Measurements from ENCODE around the gene LSM11.

LSM11 gene

GRCh38 chr5:157734436-157734835 lies 9.1 kb upstream of the LSM11 start:
- H3K4me1 ChIP-seq (ENCODE audit: low read length): peaks cover 16% of the 10 kb centered on the region
- H3K4me2 ChIP-seq (ENCODE audit: low read length): no peak overlapping the region
- H3K79me2 ChIP-seq (ENCODE audit: low read length): peaks cover 7% of the 10 kb centered on the region; the same call in 1 of the 2 replicates
- no peak overlapping the region for H3K9ac ChIP-seq (ENCODE audit: low read length)
- no peaks in the 10 kb centered on the region for H3K9me3 ChIP-seq (ENCODE audit: insufficient read depth, low read length)
- no peak overlapping the region for H2AFZ ChIP-seq (ENCODE audit: low read depth, low read length)
- H3K27ac ChIP-seq (ENCODE audit: low read length): no peak overlapping the region
- no peak overlapping the region for H3K4me3 ChIP-seq (ENCODE audit: low read length)
- H4K20me1 ChIP-seq (ENCODE audit: insufficient read depth, low read length): no peaks in the 10 kb centered on the region
- TF ChIP-seq CTCF (IDR thresholded peaks at IDR 0.05; ENCODE audit: low read depth, low read length) (no peak), EZH2phosphoT487 (IDR thresholded peaks at IDR 0.05; ENCODE audit: low read depth) (no peak)
- H3K27me3 ChIP-seq (ENCODE audit: low read depth, low read length): no peaks in the 10 kb centered on the region
- peaks cover 10% of the 10 kb centered on the region for H3K36me3 ChIP-seq (replicated peaks; ENCODE audit: low read depth, low read length)

- Histone ChIP-seq H3K4me1 (ENCODE audit: low read length) (0 out of 2 replicates have a peak, but pooled peaks cover 4% of the 10 kb centered on the region), H3K27me3 (ENCODE audit: low read depth, low read length) (no peaks in the 10 kb centered on the region), H3K79me2 (ENCODE audit: low read length) (no peaks in the 10 kb centered on the region), H4K20me1 (ENCODE audit: insufficient read depth, low read length) (no peaks in the 10 kb centered on the region), H3K9ac (ENCODE audit: low read length) (no peak overlapping the region), H3K4me3 (ENCODE audit: low read length) (no peak overlapping the region), H3K36me3 (replicated peaks; ENCODE audit: low read depth, low read length) (peaks cover 15% of the 10 kb centered on the region), H3K4me2 (ENCODE audit: low read length) (no peak overlapping the region), H2AFZ (ENCODE audit: low read depth, low read length) (no peak overlapping the region), H3K27ac (ENCODE audit: low read length) (no peak overlapping the region), H3K9me3 (ENCODE audit: insufficient read depth, low read length) (no peaks in the 10 kb centered on the region)
- TF ChIP-seq EZH2phosphoT487 (IDR thresholded peaks at IDR 0.05; ENCODE audit: low read depth): no peak
- TF ChIP-seq CTCF (IDR thresholded peaks at IDR 0.05; ENCODE audit: low read depth, low read length): no peak
Measured at GRCh38 chr5:157735991-157736390, 7.5 kb upstream of the LSM11 start.

GRCh38 chr5:157739388-157740228 lies 3.9 kb upstream of the LSM11 start:
- TF ChIP-seq CTCF (IDR thresholded peaks at IDR 0.05; ENCODE audit: low read depth, low read length) (no peak), EZH2phosphoT487 (IDR thresholded peaks at IDR 0.05; ENCODE audit: low read depth) (no peak)

GRCh38 chr5:157740229-157740610 lies 3.3 kb upstream of the LSM11 start:
- TF ChIP-seq EZH2phosphoT487 (IDR thresholded peaks at IDR 0.05; ENCODE audit: low read depth) (no peak), CTCF (IDR thresholded peaks at IDR 0.05; ENCODE audit: low read depth, low read length) (peak; percentile 66)
- Histone ChIP-seq H3K27me3 (ENCODE audit: low read depth, low read length) (no peaks in the 10 kb centered on the region), H4K20me1 (ENCODE audit: insufficient read depth, low read length) (no peaks in the 10 kb centered on the region), H3K4me3 (ENCODE audit: low read length) (no peak overlapping the region), H3K79me2 (ENCODE audit: low read length) (0 out of 2 replicates have a peak, but pooled peaks cover 4% of the 10 kb centered on the region), H3K4me1 (ENCODE audit: low read length) (peaks cover 10% of the 10 kb centered on the region; the same call in 1 of the 2 replicates), H3K36me3 (replicated peaks; ENCODE audit: low read depth, low read length) (peaks cover 12% of the 10 kb centered on the region), H3K9me3 (ENCODE audit: insufficient read depth, low read length) (no peaks in the 10 kb centered on the region), H2AFZ (ENCODE audit: low read depth, low read length) (no peak overlapping the region), H3K9ac (ENCODE audit: low read length) (no peak overlapping the region), H3K27ac (ENCODE audit: low read length) (no peak overlapping the region), H3K4me2 (ENCODE audit: low read length) (no peak overlapping the region)

More at GRCh38 chr5:157739388-157740228, 3.9 kb upstream of the LSM11 start:
- Histone ChIP-seq H3K27ac (ENCODE audit: low read length) (no peak overlapping the region), H3K4me2 (ENCODE audit: low read length) (no peak overlapping the region), H3K4me3 (ENCODE audit: low read length) (no peak overlapping the region), H3K9me3 (ENCODE audit: insufficient read depth, low read length) (no peaks in the 10 kb centered on the region), H3K27me3 (ENCODE audit: low read depth, low read length) (no peaks in the 10 kb centered on the region), H3K9ac (ENCODE audit: low read length) (no peak overlapping the region), H3K79me2 (ENCODE audit: low read length) (0 out of 2 replicates have a peak, but pooled peaks cover under 1% of the 10 kb centered on the region), H2AFZ (ENCODE audit: low read depth, low read length) (no peak overlapping the region), H3K36me3 (replicated peaks; ENCODE audit: low read depth, low read length) (peaks cover 12% of the 10 kb centered on the region), H3K4me1 (ENCODE audit: low read length) (peaks cover 7% of the 10 kb centered on the region; the same call in 1 of the 2 replicates), H4K20me1 (ENCODE audit: insufficient read depth, low read length) (no peaks in the 10 kb centered on the region)

All from OCI-LY3 (cell line).